Measurements from ENCODE around the gene SVIL.
"Not testable (repeated sequence)": the region's sequence is repeated elsewhere in the genome, so short reads cannot be mapped to it uniquely, and the experiment has no call there.

The SVIL gene

GRCh38 chr10:29575098-29575455, 59.7 kb downstream of the SVIL start:
- DNase-seq (ENCODE audit: low spot score) = no peak

GRCh38 chr10:29574212-29575097, 60.3 kb downstream of the SVIL start:
- not testable (repeated sequence) for DNase-seq (ENCODE audit: low spot score)

- DNase-seq (ENCODE audit: low spot score) = not testable (repeated sequence)
These were observed 64.5 kb downstream of the SVIL start for GRCh38 chr10:29570248-29570647.

GRCh38 chr10:29569795-29570194, 65.0 kb downstream of the SVIL start:
- DNase-seq (ENCODE audit: low spot score) = no peak

GRCh38 chr10:29567003-29567402, 67.8 kb downstream of the SVIL start:
- no peak for DNase-seq (ENCODE audit: low spot score)

GRCh38 chr10:29566209-29566608, 68.6 kb downstream of the SVIL start:
- DNase-seq (ENCODE audit: low spot score) = not testable (repeated sequence)

- DNase-seq (ENCODE audit: low spot score) = no peak
These were observed 71.2 kb downstream of the SVIL start for GRCh38 chr10:29563420-29564035.

GRCh38 chr10:29563006-29563405, 71.8 kb downstream of the SVIL start:
- not testable (repeated sequence) for DNase-seq (ENCODE audit: low spot score)

- DNase-seq (ENCODE audit: low spot score) = no peak
These were observed 74.8 kb downstream of the SVIL start for GRCh38 chr10:29559996-29560395.

GRCh38 chr10:29557665-29558064, 77.1 kb downstream of the SVIL start:
- no peak for DNase-seq (ENCODE audit: low spot score)

- no peak for DNase-seq (ENCODE audit: low spot score)
These were observed 78.9 kb downstream of the SVIL start for GRCh38 chr10:29555746-29556481.

- DNase-seq (ENCODE audit: low spot score) = no peak
These were observed 79.6 kb downstream of the SVIL start for GRCh38 chr10:29555091-29555745.

GRCh38 chr10:29554660-29555059, 80.1 kb downstream of the SVIL start:
- DNase-seq (ENCODE audit: low spot score) = no peak

- no peak for DNase-seq (ENCODE audit: low spot score)
These were observed 81.1 kb downstream of the SVIL start for GRCh38 chr10:29553544-29554250.

- not testable (repeated sequence) for DNase-seq (ENCODE audit: low spot score)
These were observed 81.7 kb downstream of the SVIL start for GRCh38 chr10:29553116-29553515.

- not testable (repeated sequence) for DNase-seq (ENCODE audit: low spot score)
These were observed 85.3 kb downstream of the SVIL start for GRCh38 chr10:29549493-29549892.

GRCh38 chr10:29546773-29547313, 87.9 kb downstream of the SVIL start:
- DNase-seq (ENCODE audit: low spot score) = no peak

GRCh38 chr10:29545122-29545521, 89.6 kb downstream of the SVIL start:
- no peak for DNase-seq (ENCODE audit: low spot score)

GRCh38 chr10:29543715-29544114, 91.1 kb downstream of the SVIL start:
- no peak for DNase-seq (ENCODE audit: low spot score)

GRCh38 chr10:29542723-29543122, 92.0 kb downstream of the SVIL start:
- no peak for DNase-seq (ENCODE audit: low spot score)

Measured in iPS-NIHi11 (cell line).